Endodermal cell (in vitro differentiated cells): ENCODE results near the gene LHX3. TPM values are rescaled to one million over a fixed set of nuclear protein-coding genes. Genes with fewer than 3 reads are reported as not detected.

Experiments
- DNase-seq: peaks from one replicate; pipeline ENCODE4 v3.0.0-alpha.2; 2017
- H3K27ac ChIP-seq: 2 replicates; pipeline ENCODE4 v1.5.1; 2013; ENCODE audit warnings: mild to moderate bottlenecking, low read depth, low read length, moderate library complexity
- H3K27me3 ChIP-seq: 2 replicates; pipeline ENCODE4 v1.6.1; 2013; ENCODE audit warnings: mild to moderate bottlenecking, low read length, moderate library complexity; ENCODE audit not compliant: insufficient read depth, control insufficient read depth, poor library complexity, severe bottlenecking
- H3K36me3 ChIP-seq: 2 replicates; pipeline ENCODE4 v1.7.0; 2013; ENCODE audit warnings: mild to moderate bottlenecking, low read length, moderate library complexity; ENCODE audit not compliant: control insufficient read depth, insufficient read depth
- H3K4me1 ChIP-seq: one replicate; pipeline ENCODE4 v1.7.0; 2013; ENCODE audit warnings: low read length; ENCODE audit not compliant: control insufficient read depth, insufficient read depth
- H3K4me3 ChIP-seq: 2 replicates; pipeline ENCODE4 v1.5.1; 2013; ENCODE audit warnings: mild to moderate bottlenecking, low read length, moderate library complexity
- H3K9ac ChIP-seq: 2 replicates; pipeline ENCODE4 v1.6.1; 2013; ENCODE audit warnings: mild to moderate bottlenecking, low read length, moderate library complexity; ENCODE audit not compliant: poor library complexity, severe bottlenecking; ENCODE audit errors: extremely low read depth
- H3K9me3 ChIP-seq: 2 replicates; pipeline ENCODE4 v1.6.1; 2013; ENCODE audit warnings: mild to moderate bottlenecking, low read length, moderate library complexity; ENCODE audit not compliant: control insufficient read depth
- H3K27ac Mint-ChIP-seq: 2 replicates; pipeline ENCODE4 v1.8.0; 2020; ENCODE audit warnings: mixed read lengths
- H3K27me3 Mint-ChIP-seq: 2 replicates; pipeline ENCODE4 v1.8.0; 2021; ENCODE audit warnings: mild to moderate bottlenecking, mixed read lengths; ENCODE audit not compliant: insufficient read depth
- H3K36me3 Mint-ChIP-seq: 2 replicates; pipeline ENCODE4 v1.8.0; 2020; ENCODE audit warnings: low read depth, mixed read lengths
- H3K4me1 Mint-ChIP-seq: 2 replicates; pipeline ENCODE4 v1.8.0; 2020; ENCODE audit warnings: mixed read lengths
- H3K4me3 Mint-ChIP-seq: 2 replicates; pipeline ENCODE4 v1.8.0; 2020; ENCODE audit warnings: mild to moderate bottlenecking, moderate library complexity, mixed read lengths
- H3K9me3 Mint-ChIP-seq: 2 replicates; pipeline ENCODE4 v1.8.0; 2020; ENCODE audit warnings: mild to moderate bottlenecking, mixed read lengths
- WGBS, 2 experiments: methylation state at CpG; one replicate each; pipeline versions ENCODE4 v1.1.5 to v1.1.7; 2013; ENCODE audit warnings: missing lambda C conversion rate in 2 of 2, mixed read lengths in 1 of 2; ENCODE audit not compliant: insufficient coverage in 1 of 2, insufficient read length in 1 of 2; 5-methylcytosine and 5-hydroxymethylcytosine counted together
- total RNA-seq, 2 donors: library from RNA; stranded (reverse); fragmentation: NEBNext Ultra II Directional in 1 of 2; extraction: Animal tissue kit (Norgen Biotek cat#: 25700) in 1 of 2; gene quantifications; 2 replicates in 1 of 2; 3 replicates in 1 of 2; pipeline ENCODE4 v1.2.1, GENCODE V29; 2021
- TF ChIP-seq, protein P1 (sequence below): fragments of 200-600 bp; sonication (generic); conservative IDR thresholded peaks from 2 replicates; pipeline ENCODE4 v1.5.0; 2021; ENCODE audit warnings: antibody characterized with exemption, mild to moderate bottlenecking

Gene LHX3
- total RNA-seq, 2 donors from 2014 or later: not detected

GRCh38 chr9:136163248-136163850, 41.6 kb downstream of the LHX3 start:
- Mint-ChIP-seq H3K27ac (no peak overlapping the region), H3K4me1 (no peaks in the 10 kb centered on the region), H3K36me3 (no peaks in the 10 kb centered on the region), H3K9me3 (peaks cover 14% of the 10 kb centered on the region), H3K4me3 (no peak overlapping the region), H3K27me3 (no peaks in the 10 kb centered on the region)
- no peak overlapping the region for H3K4me3 ChIP-seq
- no peak overlapping the region for H3K27ac ChIP-seq
- TF ChIP-seq, protein P1, sequence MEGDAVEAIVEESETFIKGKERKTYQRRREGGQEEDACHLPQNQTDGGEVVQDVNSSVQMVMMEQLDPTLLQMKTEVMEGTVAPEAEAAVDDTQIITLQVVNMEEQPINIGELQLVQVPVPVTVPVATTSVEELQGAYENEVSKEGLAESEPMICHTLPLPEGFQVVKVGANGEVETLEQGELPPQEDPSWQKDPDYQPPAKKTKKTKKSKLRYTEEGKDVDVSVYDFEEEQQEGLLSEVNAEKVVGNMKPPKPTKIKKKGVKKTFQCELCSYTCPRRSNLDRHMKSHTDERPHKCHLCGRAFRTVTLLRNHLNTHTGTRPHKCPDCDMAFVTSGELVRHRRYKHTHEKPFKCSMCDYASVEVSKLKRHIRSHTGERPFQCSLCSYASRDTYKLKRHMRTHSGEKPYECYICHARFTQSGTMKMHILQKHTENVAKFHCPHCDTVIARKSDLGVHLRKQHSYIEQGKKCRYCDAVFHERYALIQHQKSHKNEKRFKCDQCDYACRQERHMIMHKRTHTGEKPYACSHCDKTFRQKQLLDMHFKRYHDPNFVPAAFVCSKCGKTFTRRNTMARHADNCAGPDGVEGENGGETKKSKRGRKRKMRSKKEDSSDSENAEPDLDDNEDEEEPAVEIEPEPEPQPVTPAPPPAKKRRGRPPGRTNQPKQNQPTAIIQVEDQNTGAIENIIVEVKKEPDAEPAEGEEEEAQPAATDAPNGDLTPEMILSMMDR: no peak
- H3K4me1 ChIP-seq: no peaks in the 10 kb centered on the region
- H3K9ac ChIP-seq: no peak overlapping the region
- DNase-seq: no peak
- 94 to 100% methylated on average over 1 of the region's 1 CpG for WGBS, 2 experiments
- H3K9me3 ChIP-seq: peaks cover 4% of the 10 kb centered on the region
- no peaks in the 10 kb centered on the region for H3K36me3 ChIP-seq
- no peaks in the 10 kb centered on the region for H3K27me3 ChIP-seq

DNA sequence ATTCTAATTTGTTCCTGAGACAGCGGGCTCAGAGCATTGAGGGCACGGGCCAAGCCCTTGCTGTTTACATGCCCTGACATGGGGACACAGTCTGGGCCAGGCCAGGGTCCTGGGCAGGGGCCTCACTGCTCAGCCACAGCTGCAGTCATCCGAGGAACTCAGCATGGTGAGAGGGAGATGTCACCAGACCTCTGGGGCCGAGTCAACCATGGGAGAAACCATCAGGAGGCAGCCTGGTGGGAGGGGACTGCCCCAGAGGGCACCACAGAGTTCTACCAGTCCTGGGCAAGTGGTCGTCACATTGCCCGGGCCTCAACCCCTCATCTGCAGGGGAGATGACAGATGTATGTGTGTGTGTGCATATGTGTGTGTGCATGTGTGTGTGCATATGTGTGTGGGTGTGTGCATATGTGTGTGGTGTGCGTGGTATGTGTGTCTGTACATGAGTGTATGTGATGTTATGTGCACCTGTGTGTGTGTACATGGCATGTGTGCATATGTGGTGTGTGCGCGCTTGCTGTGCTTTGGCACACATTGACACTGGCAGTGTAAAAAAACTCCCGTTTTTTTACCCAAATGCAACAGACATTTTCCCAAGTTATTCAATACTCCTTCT, 43.8 kb downstream of the LHX3 start:
- Mint-ChIP-seq H3K4me3 (no peak overlapping the region), H3K27me3 (no peaks in the 10 kb centered on the region), H3K36me3 (no peaks in the 10 kb centered on the region), H3K27ac (no peak overlapping the region), H3K4me1 (no peaks in the 10 kb centered on the region), H3K9me3 (peaks cover 14% of the 10 kb centered on the region)
- Histone ChIP-seq H3K4me3 (no peak overlapping the region), H3K36me3 (no peaks in the 10 kb centered on the region), H3K4me1 (no peaks in the 10 kb centered on the region), H3K27me3 (no peaks in the 10 kb centered on the region), H3K9ac (no peak overlapping the region), H3K27ac (no peak overlapping the region), H3K9me3 (peaks cover 4% of the 10 kb centered on the region)
- TF ChIP-seq, protein P1: no peak
- DNase-seq: no peak
- 90 to 91% methylated on average over 7 to 10 of the region's 10 CpGs for WGBS, 2 experiments

DNA sequence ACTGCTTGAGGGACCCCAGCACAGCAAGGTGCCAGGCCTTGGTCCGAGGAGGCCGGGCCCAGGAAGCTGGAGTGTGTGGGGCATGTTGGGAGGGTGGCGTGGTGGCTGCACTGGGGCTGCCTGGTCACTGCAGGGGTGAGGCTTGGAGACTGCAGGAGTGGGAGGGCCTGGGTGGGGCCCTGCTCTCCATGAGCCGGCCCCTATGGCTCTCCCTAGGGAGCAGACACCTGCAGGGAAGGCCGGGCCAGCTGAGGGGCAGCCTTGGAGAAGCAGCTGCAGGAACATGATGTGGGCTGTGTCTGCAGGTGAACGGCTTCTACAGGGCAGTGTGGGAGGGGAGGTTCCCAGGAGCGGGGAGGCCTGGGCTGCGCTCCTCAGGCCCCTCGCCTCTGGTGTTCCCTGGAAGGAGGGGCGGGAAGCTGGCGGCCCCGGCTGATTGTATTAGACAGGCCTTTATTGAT, 44.5 kb downstream of the LHX3 start:
- no peak for DNase-seq
- TF ChIP-seq, protein P1: no peak
- Mint-ChIP-seq H3K9me3 (peaks cover 13% of the 10 kb centered on the region), H3K4me3 (no peak overlapping the region), H3K27ac (no peak overlapping the region), H3K27me3 (no peaks in the 10 kb centered on the region), H3K36me3 (no peaks in the 10 kb centered on the region), H3K4me1 (no peaks in the 10 kb centered on the region)
- Histone ChIP-seq H3K36me3 (no peaks in the 10 kb centered on the region), H3K27me3 (no peaks in the 10 kb centered on the region), H3K4me1 (no peaks in the 10 kb centered on the region), H3K4me3 (no peak overlapping the region), H3K9me3 (peaks cover 4% of the 10 kb centered on the region), H3K9ac (no peak overlapping the region), H3K27ac (no peak overlapping the region)
- WGBS, 2 experiments: 63 to 82% methylated on average over 6 to 12 of the region's 12 CpGs
